NCI-H2107 (cell line): ENCODE results near the gene VIM.

Experiments
- DNase-seq: peaks from one replicate; lab custom pipeline; 2025; lab: John Stamatoyannopoulos, UW

The VIM gene

GRCh38 chr10:17209881-17210280 lies 18.2 kb upstream of the VIM start:
- no peak for DNase-seq

GRCh38 chr10:17210361-17210760 lies 17.7 kb upstream of the VIM start:
- DNase-seq, result no peak

- no peak for DNase-seq
Measured at GRCh38 chr10:17212802-17213221, 15.2 kb upstream of the VIM start.

- no peak for DNase-seq
Measured at GRCh38 chr10:17213646-17214349, 14.2 kb upstream of the VIM start.

DNA sequence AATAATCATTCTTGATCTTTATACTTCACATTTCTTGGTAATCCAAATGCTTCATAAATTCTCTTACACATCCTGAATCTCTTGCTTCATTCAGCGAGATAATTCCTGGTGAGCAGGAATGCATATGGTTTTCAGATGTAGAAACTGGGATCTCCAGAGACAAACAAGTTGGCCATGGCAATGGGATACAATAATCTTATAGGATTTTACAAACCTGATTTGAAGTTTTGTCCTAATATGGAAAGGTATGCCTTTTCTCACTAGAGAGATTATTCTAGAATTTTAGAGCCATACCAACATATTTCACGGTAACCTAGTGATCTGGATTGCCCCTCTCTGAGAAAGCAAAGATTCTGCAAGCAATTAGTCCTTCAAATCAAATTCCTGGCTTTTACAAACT lies 13.5 kb upstream of the VIM start:
- no peak for DNase-seq

GRCh38 chr10:17214971-17215781 lies 12.9 kb upstream of the VIM start:
- no peak for DNase-seq

GRCh38 chr10:17215782-17216122 lies 12.3 kb upstream of the VIM start:
- DNase-seq, result no peak

- no peak for DNase-seq
Measured at GRCh38 chr10:17216217-17216900, 11.7 kb upstream of the VIM start.

DNA sequence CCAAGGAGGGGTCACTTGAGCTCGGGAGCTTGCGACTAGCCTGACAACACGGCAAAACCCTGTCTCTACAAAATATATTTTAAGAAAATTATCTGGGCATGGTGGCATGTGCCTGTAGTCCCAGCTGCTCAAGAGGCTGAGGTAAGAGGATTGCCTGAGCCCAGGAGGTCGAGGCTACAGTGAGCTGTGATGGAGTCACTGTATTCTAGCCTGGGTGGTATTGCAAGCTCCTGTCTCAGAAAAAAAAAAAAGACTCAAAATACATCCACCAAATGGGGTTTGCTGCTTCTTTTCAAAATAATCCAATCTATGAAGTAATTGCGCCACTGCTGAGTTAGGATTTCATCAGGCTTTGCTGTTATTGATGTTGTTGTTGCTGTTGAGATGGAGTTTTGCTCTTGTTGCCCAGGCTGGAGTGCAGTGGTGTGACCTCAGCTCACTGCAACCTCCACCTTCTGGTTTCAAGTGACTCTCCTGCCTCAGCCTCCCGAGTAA lies 11.1 kb upstream of the VIM start:
- DNase-seq, result no peak

- DNase-seq, result no peak
Measured at GRCh38 chr10:17217631-17218232, 10.3 kb upstream of the VIM start.

- DNase-seq, result no peak
Measured at GRCh38 chr10:17219024-17219423, 9.0 kb upstream of the VIM start.

GRCh38 chr10:17220652-17221100 lies 7.4 kb upstream of the VIM start:
- DNase-seq, result no peak

DNA sequence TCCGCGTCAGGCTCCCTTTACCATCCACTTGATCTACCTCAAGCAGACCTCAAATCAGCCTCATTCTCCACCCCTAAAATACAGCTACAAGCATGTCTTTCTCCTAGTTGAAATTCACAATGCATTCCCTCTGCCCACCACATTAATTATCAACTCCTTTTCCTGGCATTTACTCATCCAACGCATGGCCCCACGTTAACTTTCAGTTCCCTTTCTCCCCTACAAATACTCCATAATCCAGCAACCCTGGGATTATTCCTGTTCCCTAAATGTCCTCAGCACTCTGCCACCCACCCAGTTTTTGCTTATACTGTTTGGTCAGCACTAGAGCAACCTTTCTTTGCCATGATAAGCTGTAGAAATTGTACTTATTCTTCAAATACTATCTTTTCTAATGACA lies 5.7 kb upstream of the VIM start:
- DNase-seq, result no peak

DNA sequence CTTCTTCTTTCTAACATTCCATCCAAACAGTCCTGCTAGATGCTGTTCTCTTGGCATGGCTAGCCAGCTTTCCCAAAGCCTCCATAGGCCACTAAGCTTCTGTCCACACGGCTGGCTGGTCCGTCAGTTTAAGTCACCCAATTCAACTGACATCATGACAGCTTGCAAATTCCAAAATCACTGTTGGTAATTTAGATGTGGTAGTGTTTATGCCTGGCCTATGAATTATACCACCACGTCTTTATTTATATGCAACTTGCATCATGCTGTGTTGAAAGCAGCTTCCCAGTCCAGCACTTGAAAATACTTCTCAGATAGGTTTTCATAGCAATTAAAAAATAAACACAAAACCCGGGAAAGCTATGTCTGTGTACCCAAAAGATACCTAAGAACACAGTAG lies 2.2 kb upstream of the VIM start:
- no peak for DNase-seq

- DNase-seq, result no peak
Measured at GRCh38 chr10:17226891-17227303, 1.1 kb upstream of the VIM start.

GRCh38 chr10:17227367-17228090 lies 512 bp upstream of the VIM start:
- no peak for DNase-seq

GRCh38 chr10:17229016-17229716 lies 1.1 kb downstream of the VIM start:
- DNase-seq, result no peak

- DNase-seq, result no peak
Measured at GRCh38 chr10:17229717-17229966, 1.6 kb downstream of the VIM start.

GRCh38 chr10:17229967-17230682 lies 2.1 kb downstream of the VIM start:
- no peak for DNase-seq

DNA sequence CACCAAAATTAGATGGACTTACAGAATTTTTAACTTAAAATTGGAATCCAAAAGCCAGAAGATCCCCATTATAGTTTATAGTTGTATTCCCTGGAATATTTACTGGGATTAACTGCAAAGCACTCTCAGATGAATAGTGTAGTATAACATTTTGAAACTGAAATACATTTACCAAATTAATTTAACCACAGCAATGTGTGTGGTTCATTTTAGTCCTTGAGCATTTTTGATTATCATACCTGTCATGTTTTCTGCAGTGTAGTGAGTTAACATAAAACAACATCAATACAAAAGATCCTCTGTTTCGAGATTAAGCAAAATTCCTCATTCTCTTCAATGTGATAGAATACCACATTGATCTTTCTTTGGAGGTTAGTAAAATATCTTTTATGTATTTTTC lies 3.7 kb downstream of the VIM start:
- DNase-seq, result no peak
